ENCODE measurements around the gene KRTAP26-1.

Gene KRTAP26-1

DNA sequence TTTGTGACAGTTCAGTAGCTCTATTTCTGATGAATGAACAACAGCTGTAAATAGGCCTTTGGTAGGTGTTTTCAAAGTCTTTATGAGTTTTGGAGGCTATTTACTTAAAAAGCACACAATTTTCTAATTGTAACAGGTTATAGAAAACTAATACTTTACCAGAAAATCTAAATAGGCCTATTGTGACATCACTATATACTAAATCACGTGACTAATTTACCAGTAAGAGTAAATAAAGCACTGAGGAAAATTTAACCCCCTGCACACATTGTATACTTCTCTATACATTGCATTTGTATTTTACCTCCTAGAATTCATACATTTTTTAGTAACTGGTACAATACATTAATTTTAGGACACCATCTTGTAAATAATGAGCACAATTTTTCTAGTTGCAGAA, 15.0 kb downstream of the KRTAP26-1 start:
- TF ChIP-seq, protein P1, sequence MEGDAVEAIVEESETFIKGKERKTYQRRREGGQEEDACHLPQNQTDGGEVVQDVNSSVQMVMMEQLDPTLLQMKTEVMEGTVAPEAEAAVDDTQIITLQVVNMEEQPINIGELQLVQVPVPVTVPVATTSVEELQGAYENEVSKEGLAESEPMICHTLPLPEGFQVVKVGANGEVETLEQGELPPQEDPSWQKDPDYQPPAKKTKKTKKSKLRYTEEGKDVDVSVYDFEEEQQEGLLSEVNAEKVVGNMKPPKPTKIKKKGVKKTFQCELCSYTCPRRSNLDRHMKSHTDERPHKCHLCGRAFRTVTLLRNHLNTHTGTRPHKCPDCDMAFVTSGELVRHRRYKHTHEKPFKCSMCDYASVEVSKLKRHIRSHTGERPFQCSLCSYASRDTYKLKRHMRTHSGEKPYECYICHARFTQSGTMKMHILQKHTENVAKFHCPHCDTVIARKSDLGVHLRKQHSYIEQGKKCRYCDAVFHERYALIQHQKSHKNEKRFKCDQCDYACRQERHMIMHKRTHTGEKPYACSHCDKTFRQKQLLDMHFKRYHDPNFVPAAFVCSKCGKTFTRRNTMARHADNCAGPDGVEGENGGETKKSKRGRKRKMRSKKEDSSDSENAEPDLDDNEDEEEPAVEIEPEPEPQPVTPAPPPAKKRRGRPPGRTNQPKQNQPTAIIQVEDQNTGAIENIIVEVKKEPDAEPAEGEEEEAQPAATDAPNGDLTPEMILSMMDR (IDR thresholded peaks at IDR 0.05; ENCODE audit: control insufficient read depth, insufficient read depth, low read depth, low read length, missing control alignments) = no peak
- no peak overlapping the region for H3K4me3 ChIP-seq (ENCODE audit: control insufficient read depth, low read depth, low read length)
- DNase-seq (ENCODE audit: low read depth) = no peak

DNA sequence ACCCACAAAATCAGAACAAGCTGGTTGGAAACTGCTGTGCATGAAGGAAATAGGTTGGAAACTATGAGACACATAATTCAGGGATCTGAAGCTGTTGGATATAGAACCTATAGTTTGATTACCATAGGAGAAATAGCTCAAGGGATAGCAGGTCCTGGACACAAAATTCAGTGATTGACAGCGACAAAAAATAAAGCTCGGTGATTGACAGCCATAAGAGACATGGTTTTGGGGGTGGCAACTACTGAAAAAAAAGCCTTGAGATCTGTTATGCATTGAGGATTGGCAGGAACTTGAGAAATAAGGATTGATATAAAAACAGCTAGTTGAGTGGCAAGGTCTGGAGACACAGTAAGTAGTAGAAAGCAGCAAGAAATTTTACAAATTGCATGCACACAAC, 30.9 kb downstream of the KRTAP26-1 start, which contains the start of gene KRTAP25-1:
Gene KRTAP25-1 (minus strand): TSS at position 300 of the 400 bp plus-strand sequence. CDS start 24 bp downstream, at position 276.
- H3K4me3 ChIP-seq (ENCODE audit: control insufficient read depth, low read depth, low read length) = no peak within 1 kb of the TSS
- TF ChIP-seq, protein P1 (IDR thresholded peaks at IDR 0.05; ENCODE audit: control insufficient read depth, insufficient read depth, low read depth, low read length, missing control alignments) = no peak
- DNase-seq (ENCODE audit: low read depth) = no peak

DNA sequence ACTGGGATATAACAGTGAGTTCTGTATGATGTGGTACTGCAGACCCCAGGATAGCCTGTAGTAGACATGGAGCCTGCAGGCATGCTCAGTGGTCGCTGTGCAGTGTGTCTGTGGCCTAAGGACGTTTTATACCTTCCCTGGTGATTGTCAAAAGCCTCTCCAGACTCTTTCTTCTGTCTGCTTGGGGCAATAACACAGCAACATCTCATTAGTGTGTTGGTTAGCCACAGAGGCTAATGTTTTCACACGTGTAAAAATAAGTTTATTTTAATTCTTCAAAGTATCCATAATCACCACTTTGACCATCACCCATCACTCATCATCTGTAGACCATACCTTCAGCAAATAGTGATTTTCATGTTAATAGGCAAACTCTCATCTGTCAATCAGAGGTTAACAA, 37.3 kb downstream of the KRTAP26-1 start, which contains the start of gene KRTAP24-1:
Gene KRTAP24-1 (minus strand): TSS at position 101 of the 400 bp plus-strand sequence. CDS start 18 bp downstream, at position 83.
- H3K4me3 ChIP-seq (ENCODE audit: control insufficient read depth, low read depth, low read length) = no peak within 1 kb of the TSS
- no peak for DNase-seq (ENCODE audit: low read depth)
- TF ChIP-seq, protein P1 (IDR thresholded peaks at IDR 0.05; ENCODE audit: control insufficient read depth, insufficient read depth, low read depth, low read length, missing control alignments) = no peak

DNA sequence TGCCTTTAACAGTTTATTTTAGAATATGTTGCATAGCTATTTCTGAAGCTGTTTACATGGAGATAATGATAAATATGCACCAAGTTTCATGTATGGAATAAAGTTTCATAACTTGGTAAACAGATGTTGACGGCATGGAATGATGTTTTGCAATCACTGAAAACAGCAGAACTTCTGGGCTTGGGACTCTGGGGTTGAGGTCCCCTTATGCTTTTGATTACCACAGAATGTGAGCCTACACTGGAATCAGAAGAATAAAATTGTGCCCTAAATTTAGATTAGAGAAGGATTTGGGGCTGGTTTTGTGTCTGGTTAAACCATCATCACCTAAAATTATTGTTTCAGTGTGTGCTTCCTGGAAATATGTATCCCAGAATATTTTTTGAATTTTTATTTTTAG, 48.5 kb downstream of the KRTAP26-1 start:
- TF ChIP-seq, protein P1 (IDR thresholded peaks at IDR 0.05; ENCODE audit: control insufficient read depth, insufficient read depth, low read depth, low read length, missing control alignments) = no peak
- DNase-seq (ENCODE audit: low read depth) = no peak
- no peak overlapping the region for H3K4me3 ChIP-seq (ENCODE audit: control insufficient read depth, low read depth, low read length)

DNA sequence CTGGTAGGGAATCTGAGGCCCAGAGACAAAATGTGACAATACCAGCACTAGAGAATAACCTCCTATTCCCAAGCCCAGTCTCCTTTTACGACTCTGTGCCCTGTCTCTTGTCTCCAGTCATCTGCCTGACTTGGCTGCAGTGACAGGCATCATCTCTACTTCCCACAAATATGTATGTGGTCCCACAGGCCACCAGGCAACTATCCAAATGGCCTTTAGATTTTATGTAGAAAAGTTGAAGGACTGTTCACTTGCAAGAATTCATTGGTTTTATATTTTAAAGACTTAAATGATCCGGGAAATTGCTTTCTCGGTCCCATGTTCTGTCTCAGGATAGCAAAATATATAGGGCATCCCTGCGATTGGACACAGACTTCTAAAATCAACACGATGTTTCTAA, 49.0 kb downstream of the KRTAP26-1 start:
- no peak overlapping the region for H3K4me3 ChIP-seq (ENCODE audit: control insufficient read depth, low read depth, low read length)
- TF ChIP-seq, protein P1 (IDR thresholded peaks at IDR 0.05; ENCODE audit: control insufficient read depth, insufficient read depth, low read depth, low read length, missing control alignments) = no peak
- no peak for DNase-seq (ENCODE audit: low read depth)

DNA sequence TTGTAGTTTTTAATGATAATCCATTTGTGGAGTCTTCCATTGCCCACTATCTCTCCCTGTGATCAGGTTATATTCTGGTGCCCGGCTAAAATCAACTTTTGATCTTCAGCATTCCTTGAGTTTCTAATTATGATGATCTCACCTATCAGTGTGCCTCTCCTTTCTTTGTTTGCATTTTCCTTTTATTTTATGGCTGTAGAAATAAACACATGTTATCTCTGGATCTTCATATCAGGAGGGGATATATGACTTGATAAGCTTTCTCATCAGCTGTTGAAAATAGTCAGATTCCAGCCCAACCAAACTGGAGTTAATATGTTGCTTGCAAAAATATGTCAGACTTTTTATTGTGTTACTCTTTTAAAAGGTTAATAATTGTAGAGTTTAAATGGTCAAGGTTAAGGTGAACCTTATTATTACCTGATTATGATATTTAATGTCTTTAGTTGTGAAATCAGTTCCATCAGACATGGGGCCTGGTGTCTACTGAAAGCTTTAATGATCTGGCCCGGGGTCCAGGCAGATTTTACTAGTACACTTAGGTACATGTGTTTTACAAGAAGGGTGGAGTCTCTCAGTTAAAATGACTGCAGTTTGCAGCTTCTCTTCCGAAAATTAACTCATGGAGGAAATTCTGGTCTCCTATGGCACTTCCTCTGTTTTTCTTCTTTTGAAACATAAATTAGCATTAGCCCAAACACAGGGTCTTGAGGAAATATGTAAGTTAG, 50.1 kb downstream of the KRTAP26-1 start:
- DNase-seq (ENCODE audit: low read depth) = no peak
- TF ChIP-seq, protein P1 (IDR thresholded peaks at IDR 0.05; ENCODE audit: control insufficient read depth, insufficient read depth, low read depth, low read length, missing control alignments) = no peak

More for the DNA sequence above, 50.1 kb downstream of the KRTAP26-1 start:
- H3K4me3 ChIP-seq (ENCODE audit: control insufficient read depth, low read depth, low read length) = no peak overlapping the region
